Fibroblast of skin of right quadriceps (primary cell): ENCODE results near the gene ABHD16B.
"Not testable (repeated sequence)": the region's sequence is repeated elsewhere in the genome, so short reads cannot be mapped to it uniquely, and the experiment has no call there.

Experiments used
- DNase-seq: peaks from one replicate; pipeline ENCODE4 v3.0.0-alpha.2; 2013

Gene ABHD16B

GRCh38 chr20:63835021-63835858 lies 26.1 kb upstream of the ABHD16B start:
- peak; percentile 89 for DNase-seq

- DNase-seq, result no peak
Observed at GRCh38 chr20:63836458-63837344, 24.6 kb upstream of the ABHD16B start.

DNA sequence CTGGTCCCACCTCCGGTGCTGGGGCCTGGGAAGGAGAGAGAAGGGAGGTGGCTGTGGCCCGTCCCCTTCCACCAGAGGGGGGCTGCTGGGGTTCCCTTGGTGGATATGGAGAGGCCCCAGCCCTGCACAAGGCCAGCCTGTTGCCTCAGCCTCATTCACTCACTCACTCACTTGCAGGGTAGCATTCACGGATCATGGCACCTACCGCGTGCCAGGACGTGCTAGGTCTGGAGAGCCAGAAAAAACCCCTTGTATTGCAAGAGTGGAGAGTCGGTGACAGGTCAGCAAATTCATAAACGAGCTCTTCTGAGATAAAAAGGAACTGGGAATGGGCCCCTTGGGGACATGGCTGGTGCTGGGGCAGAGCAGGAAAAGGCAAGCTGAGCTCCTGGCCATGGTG lies 23.8 kb upstream of the ABHD16B start:
- DNase-seq, result no peak

- DNase-seq, result no peak
Observed at GRCh38 chr20:63839620-63840019, 21.7 kb upstream of the ABHD16B start.

- DNase-seq, result no peak
Observed at GRCh38 chr20:63840405-63840828, 20.9 kb upstream of the ABHD16B start.

DNA sequence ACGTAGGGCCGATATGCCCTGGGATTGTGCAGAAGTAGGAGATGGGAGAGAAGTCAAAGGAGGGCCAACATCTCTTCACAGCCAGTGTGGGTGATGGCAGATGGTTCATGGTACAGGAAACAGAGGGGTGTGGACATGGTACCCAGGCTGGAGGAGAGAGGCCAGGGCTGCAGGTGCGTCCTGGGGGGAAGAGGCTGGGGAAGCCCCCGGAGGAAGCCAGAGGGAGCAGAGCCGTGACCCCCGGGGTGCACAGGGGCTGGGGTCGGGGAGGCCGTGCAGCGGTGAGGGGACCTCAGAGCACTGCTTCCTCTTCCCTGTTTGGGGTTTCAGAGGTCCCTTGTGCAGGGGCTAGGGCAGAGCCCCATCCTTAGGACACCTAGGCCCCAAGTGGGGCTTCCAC lies 19.0 kb upstream of the ABHD16B start:
- DNase-seq, result no peak

DNA sequence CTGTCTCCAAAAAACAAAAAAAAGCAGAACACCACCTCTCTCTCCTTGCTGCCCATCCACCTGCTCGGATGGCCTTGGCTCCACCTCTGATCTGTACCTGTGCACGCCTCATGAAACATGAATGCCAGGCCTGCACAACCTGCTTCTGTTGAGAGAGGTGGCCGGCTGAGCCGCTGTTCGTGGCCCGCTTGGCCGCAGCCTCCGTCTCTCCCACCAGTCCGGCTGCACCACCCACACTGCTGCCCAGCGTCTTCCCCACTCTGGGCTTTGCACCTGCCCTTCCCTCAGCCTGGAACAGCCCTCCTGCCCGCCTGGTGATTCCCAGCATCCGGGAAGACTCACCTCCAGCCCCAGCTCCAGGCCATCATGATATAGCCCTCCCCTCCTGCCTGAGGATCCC lies 18.1 kb upstream of the ABHD16B start:
- DNase-seq, result no peak

- DNase-seq, result no peak
Observed at GRCh38 chr20:63843778-63844177, 17.5 kb upstream of the ABHD16B start.

GRCh38 chr20:63844511-63844991 lies 16.7 kb upstream of the ABHD16B start:
- no peak for DNase-seq

DNA sequence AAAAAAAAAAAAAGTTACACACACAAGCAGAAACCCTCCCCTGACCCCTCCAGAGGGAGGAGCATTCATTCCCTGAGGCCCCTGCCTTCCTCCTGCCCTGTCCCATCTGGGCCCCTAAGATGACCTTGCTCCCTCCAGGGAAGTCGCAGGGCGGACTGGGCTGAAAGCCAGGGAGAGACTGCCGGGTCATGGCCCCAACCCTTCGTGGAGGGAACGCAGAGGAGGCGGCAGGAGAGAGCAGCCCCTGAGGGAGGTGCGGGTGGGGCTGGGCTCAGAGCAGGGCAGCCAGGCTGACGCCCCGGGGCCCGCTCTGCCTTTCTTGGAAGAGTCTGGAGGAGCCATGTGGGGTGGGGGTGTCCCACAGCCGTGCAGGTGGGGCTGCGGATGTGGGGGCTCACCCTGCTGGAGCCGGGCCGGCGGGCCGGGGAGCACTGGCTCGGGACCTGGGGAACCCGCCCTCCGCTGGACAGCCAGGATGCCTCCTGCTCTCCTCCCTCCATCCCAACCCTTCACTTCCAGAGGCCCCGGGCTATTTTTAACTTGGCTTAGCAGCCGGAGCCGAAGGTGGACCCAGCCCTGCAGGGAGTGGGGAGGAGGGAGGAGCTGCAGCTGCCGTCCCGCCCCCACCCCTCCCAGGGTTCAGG lies 15.0 kb upstream of the ABHD16B start:
- no peak for DNase-seq

GRCh38 chr20:63846888-63847236 lies 14.4 kb upstream of the ABHD16B start:
- no peak for DNase-seq

DNA sequence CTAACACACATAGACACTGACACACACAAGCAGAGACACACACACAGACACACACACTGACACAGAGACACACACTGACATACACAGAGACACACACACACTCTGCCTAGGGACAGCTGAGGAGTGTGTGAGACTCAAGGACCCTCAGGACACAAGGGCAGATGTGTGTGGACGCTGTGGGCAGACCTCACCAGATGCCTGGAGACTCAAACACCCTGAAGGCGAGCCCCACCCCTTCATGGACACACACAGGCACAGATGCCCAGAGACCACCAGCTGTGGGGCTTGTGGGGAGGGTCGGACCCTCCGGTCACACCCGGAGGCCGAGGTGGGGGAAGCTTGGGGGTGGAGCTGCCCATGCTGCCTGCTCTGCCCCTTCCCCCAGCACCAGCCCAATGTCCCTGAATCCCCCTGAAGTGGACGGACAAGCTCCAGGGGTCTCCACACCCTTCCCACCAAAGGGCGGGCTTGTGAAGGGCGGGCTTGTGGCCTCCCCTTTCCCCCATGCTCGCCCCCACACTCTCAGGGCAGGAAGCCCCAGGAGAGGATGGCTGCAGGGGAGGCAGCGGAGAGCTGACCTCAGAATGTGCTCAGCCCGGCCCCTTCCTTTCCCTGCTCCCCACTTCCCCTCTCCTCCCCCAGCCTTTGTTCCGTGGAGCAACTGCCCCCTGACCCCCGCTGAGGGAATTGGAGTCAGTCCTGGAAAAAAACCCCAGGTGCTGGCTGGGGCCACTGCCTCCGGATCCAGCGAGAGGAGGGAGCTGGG lies 13.9 kb upstream of the ABHD16B start:
- DNase-seq, result no peak

DNA sequence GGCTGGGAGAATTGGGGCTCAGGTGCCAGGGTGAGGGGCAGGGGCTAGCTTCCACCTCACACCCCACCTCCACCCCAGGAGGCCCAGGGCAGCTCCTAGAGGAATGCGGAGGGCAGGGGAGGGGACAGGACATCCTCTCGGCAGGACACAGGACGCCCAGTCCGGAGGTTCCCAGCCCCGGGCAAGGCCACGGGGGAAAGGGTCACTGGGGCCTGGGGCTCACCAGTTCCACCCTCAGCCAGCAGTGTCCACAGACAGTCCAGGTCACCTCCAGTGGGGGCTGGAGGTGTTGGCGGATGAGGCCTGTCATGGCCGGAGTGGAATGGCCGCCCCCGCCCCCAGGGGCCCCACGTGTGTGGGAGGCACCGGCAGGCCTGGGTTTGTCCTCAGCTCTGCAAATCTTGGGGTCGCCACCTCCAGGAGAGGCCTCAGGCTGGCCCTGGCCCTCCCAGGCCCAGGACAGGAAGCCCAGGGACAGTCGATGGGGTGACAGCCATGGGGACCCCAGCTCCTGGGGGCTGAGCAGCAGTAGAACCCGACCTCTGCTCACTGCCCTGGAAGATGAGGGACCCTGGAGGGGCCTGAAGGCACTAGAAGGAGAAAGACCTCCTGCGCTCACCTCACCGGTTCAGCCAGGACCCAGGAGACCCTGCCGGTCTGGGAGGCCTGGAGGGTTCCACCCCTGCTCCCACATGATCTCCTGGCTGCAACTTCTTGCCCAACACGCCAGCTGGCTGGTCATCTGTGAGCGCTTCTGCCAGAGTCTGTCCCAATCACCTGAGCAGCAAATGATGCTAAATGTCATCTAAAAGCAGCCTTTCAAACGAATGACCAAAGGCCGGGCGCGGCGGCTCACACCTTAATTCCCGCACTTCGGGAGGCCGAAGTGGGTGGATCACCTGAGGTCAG lies 13.0 kb upstream of the ABHD16B start:
- DNase-seq, result no peak

- DNase-seq, result no peak
Observed at GRCh38 chr20:63850689-63851547, 10.4 kb upstream of the ABHD16B start.

- not testable (repeated sequence) for DNase-seq
Observed at GRCh38 chr20:63851548-63851943, 9.8 kb upstream of the ABHD16B start.

- not testable (repeated sequence) for DNase-seq
Observed at GRCh38 chr20:63853733-63854068, 7.6 kb upstream of the ABHD16B start.

DNA sequence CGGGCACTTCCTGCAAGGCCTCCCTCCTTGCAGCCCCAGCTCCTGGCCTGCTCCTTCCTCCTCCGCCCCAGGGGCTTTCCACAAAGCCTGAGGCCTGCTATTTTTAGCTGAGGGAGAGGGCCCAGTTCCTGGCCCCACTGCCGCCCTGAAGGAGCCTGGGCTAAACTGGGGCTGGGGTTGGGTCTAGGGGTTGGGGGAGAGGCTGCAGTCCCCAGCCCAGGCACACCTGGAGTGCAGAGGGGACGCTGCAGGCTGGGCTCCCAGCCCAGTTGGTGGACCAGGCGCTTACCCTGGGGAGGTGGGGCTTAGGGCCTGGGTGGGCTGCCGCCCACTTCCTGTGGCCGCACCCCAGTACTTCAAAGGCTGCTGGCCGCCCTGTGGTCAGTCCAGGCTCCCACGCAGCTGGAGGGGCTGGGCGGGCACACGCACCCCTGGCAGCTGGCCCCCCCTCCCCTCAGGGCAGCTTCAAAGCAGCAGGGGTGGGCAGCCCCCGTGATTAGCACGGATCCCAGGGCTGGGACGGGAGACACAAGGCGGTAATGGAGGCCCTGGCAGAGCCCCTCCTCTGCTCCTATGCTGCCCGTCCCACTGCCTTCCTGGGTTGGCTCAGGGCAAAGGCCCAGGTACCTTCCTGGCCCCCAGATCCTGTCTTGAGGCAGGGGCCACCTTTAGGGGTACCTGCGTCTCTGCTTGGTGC lies 7.1 kb upstream of the ABHD16B start:
- DNase-seq, result no peak

DNA sequence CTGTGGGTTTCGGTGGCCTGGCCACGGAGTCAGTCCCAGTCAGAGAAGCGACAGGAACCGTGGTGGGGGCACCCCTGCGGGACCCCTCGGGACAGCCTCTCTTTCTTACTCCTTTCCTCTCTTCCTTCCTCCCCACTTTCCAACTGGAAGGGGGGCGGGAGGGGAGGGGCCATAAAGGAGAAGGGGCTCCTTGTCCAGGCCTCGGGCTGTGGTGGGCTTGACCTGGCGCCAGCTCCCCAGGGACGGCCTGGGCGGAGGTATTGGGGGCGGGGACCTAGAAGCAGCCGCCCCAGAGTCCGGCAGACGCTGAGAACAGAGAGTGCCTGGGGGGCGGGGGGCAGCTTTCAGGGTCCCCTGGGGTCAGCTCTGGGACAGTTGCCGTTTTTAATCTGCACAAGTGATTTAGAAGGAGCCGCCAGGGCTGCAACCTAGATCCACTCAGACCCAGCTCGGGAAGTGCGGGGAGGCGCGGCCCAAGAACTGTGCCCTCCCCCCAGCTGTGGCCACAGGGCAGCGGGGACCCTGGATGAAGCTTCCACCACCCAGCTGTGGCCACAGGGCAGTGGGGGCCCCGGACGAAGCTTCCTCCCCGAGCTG lies 6.4 kb upstream of the ABHD16B start:
- no peak for DNase-seq

DNA sequence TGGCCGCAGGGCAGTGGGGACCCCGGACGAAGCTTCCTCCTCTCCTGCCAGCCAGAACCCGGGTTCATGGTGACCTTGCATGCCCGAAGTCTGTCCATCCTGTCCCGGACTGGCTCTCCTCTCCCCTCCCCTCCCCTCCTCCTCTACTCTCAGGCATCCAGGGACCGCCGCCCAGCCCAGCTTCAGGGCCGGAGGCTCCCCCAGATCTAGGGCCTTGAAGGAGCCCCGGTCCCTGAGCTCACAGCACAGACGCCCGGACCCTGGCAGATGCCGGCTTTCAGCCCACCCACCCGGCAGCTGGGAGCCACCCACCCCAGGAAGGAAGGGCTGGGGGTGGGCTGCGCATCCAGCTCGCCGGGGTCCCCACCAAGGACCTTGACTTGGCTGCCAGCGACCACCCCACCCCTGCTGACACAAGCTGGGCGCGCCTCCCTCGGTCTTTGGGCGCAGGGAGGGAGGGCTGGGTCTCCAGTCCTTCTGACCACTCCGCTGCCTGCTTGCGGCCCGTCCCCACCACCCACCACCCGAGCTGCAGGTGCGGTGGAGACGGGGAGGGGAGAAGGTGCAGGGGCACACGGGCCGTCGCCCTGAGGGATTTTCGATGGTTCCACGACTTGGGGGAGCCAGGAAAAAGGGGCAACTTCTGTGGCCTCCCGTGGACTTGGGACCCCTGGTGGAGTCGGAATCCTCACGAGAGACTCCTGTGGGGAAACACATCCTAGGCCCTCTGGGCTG lies 5.8 kb upstream of the ABHD16B start:
- no peak for DNase-seq
